Esophagus squamous epithelium (tissue), 4 donors: ENCODE data around the gene ABCC1.

Experiments used
- CTCF ChIP-seq, 6 experiments: fragments of 450-650 bp in 4 of 6; fragments of 200-600 bp in 2 of 6; sonication (generic) in 2 of 6; IDR thresholded peaks; one replicate each; pipeline ENCODE4 v1.5.1; 2016 to 2019; ENCODE audit warnings: antibody characterized with exemption in 6 of 6, mild to moderate bottlenecking in 4 of 6, moderate library complexity in 4 of 6
- POLR2A ChIP-seq, 4 donors: fragments of 450-650 bp; IDR thresholded peaks; one replicate each; pipeline ENCODE4 v1.6.1; 2017; ENCODE audit warnings: antibody characterized with exemption in 4 of 4, mild to moderate bottlenecking in 4 of 4, moderate library complexity in 3 of 4

GRCh38 chr16:16042076-16042475 lies 92.7 kb downstream of the ABCC1 start:
- TF ChIP-seq POLR2A (IDR thresholded peaks at IDR 0.05) (no peak), CTCF (IDR thresholded peaks at IDR 0.05) (no peak)
